GM12878 (cell line): Measurements from ENCODE around the gene UROC1. TPM values are rescaled to one million over a fixed set of nuclear protein-coding genes. Genes with fewer than 3 reads are reported as not detected.

ENCODE experiments used
- ATAC-seq: fragments of 200-7000 bp; cut with Tn5 transposase; 3 replicates; pipeline ENCODE4 v1.9.1; 2020; ENCODE audit warnings: mild to moderate bottlenecking, moderate library complexity
- BruUV-seq: library from RNA; stranded (reverse); fragments of 400-500 nt; replicated peaks from 2 replicates; lab custom pipeline; 2021; lab: Mats Ljungman, UMichigan
- CTCF ChIA-PET: fragments of 300-600 bp; sonication (Branson Sonifier 250); formaldehyde crosslinking; extraction: SDS; loops from one replicate; lab custom pipeline; 2021; ENCODE audit warnings: inconsistent platforms; lab: Yijun Ruan, JAX
- POLR2A ChIA-PET: fragments of 350-600 bp; formaldehyde crosslinking; extraction: SDS; loops from one replicate; lab custom pipeline; 2021; ENCODE audit warnings: inconsistent platforms; lab: Charles Lee
- RAD21 ChIA-PET: fragments of 300-600 bp; sonication (Branson Sonifier 250); formaldehyde crosslinking; loops from one replicate; lab custom pipeline; 2023; ENCODE audit warnings: antibody characterized with exemption; ENCODE audit not compliant: unreplicated experiment; lab: Charles Lee
- SMC1A ChIA-PET: fragments of 300-600 bp; sonication (Branson Sonifier 250); formaldehyde crosslinking; loops from one replicate; lab custom pipeline; 2023; ENCODE audit not compliant: unreplicated experiment, uncharacterized antibody; lab: Charles Lee
- DNase-seq: peaks from one replicate; pipeline ENCODE4 v3.0.0-alpha.2; 2011; ENCODE audit warnings: low read depth, low spot score
- FAIRE-seq: peaks from 3 replicates; lab custom pipeline; 2011; peaks lifted over from hg19 to GRCh38; lab: Jason Lieb, UNC
- H2AFZ ChIP-seq: 2 replicates; pipeline ENCODE4 v1.6.0; 2011; ENCODE audit warnings: low read depth, low read length, control low read depth; ENCODE audit not compliant: control insufficient read depth
- H3K27ac ChIP-seq: 2 replicates; pipeline ENCODE4 v1.5.1; 2011; ENCODE audit warnings: control low read depth; ENCODE audit not compliant: control insufficient read depth, insufficient read depth
- H3K27me3 ChIP-seq, 2 experiments: replicated peaks in 1 of 2; 2 replicates each; pipeline versions ENCODE4 v1.6.0 to v1.6.1; 2011; ENCODE audit warnings: low read length in 1 of 2; ENCODE audit not compliant: control insufficient read depth in 2 of 2, insufficient read depth in 2 of 2
- H3K36me3 ChIP-seq, 2 experiments: 2 replicates each; pipeline ENCODE4 v1.5.1; 2011; ENCODE audit warnings: low read length in 1 of 2; ENCODE audit not compliant: control insufficient read depth in 2 of 2, insufficient read depth in 2 of 2
- H3K4me1 ChIP-seq: 2 replicates; pipeline ENCODE4 v1.6.1; 2011; ENCODE audit warnings: mild to moderate bottlenecking, low read length, moderate library complexity, mixed read lengths; ENCODE audit not compliant: control insufficient read depth, insufficient read depth
- H3K4me2 ChIP-seq: 2 replicates; pipeline ENCODE4 v1.6.0; 2011; ENCODE audit warnings: control low read depth; ENCODE audit not compliant: control insufficient read depth, insufficient read depth
- H3K4me3 ChIP-seq: fragments of 200-600 bp; sonication (generic); 2 replicates; pipeline ENCODE4 v1.5.1; 2016
- H3K79me2 ChIP-seq: 2 replicates; pipeline ENCODE4 v1.6.0; 2011; ENCODE audit warnings: low read length; ENCODE audit not compliant: control insufficient read depth, insufficient read depth
- H3K9ac ChIP-seq: 2 replicates; pipeline ENCODE4 v1.8.0; 2011; ENCODE audit warnings: low read length, control low read depth, mixed read lengths; ENCODE audit not compliant: control insufficient read depth, insufficient read depth
- H3K9me3 ChIP-seq: replicated peaks from 3 replicates; pipeline ENCODE4 v1.5.1; 2011; ENCODE audit warnings: mild to moderate bottlenecking, low read length; ENCODE audit not compliant: control insufficient read depth, insufficient read depth
- H4K20me1 ChIP-seq: 2 replicates; pipeline ENCODE4 v1.6.0; 2011; ENCODE audit not compliant: control insufficient read depth, insufficient read depth
- BHLHE40 ChIP-seq, 2 experiments: fragments of 450-650 bp in 1 of 2; IDR thresholded peaks; 2 replicates each; pipeline ENCODE4 v1.6.1; 2011 to 2017; ENCODE audit warnings: low read depth in 2 of 2, borderline replicate concordance in 1 of 2, improper control_type of control experiment in 1 of 2, low read length in 1 of 2, mild to moderate bottlenecking in 1 of 2
- ESRRA ChIP-seq: IDR thresholded peaks from 2 replicates; pipeline ENCODE4 v1.6.1; 2012; ENCODE audit warnings: mild to moderate bottlenecking, low read length, improper control_type of control experiment
- NR2C1 ChIP-seq: fragments of 450-650 bp; IDR thresholded peaks from 2 replicates; pipeline ENCODE4 v1.6.1; 2017; ENCODE audit warnings: antibody characterized with exemption, mild to moderate bottlenecking, moderate library complexity
- PAX8 ChIP-seq: fragments of 450-650 bp; IDR thresholded peaks from 2 replicates; pipeline ENCODE4 v1.6.1; 2017; ENCODE audit warnings: mild to moderate bottlenecking, moderate library complexity
- ZNF274 ChIP-seq: IDR thresholded peaks from one replicate; pipeline ENCODE4 v1.8.0; 2011; ENCODE audit not compliant: insufficient read length, insufficient read depth
- ZZZ3 ChIP-seq: IDR thresholded peaks from 2 replicates; pipeline ENCODE4 v1.6.1; 2011; ENCODE audit warnings: low read depth; ENCODE audit not compliant: control insufficient read depth, insufficient read length
- WGBS: methylation state at CpG from one replicate; pipeline ENCODE4 v1.1.6; 2016; ENCODE audit warnings: low lambda C conversion rate; ENCODE audit not compliant: insufficient replicate concordance, insufficient coverage; ENCODE audit errors: missing lambda C conversion rate; 5-methylcytosine and 5-hydroxymethylcytosine counted together
- in situ Hi-C: fragments of 300-500 bp; cut with MboI; formaldehyde crosslinking; loops from 9 replicates; pipeline ENCODE4 v1.14.3; 2018; ENCODE audit warnings: mixed read lengths
- intact Hi-C: fragments of 100-400 bp; cut with micrococcal nuclease; formaldehyde crosslinking; loops from one replicate; pipeline ENCODE4 v1.14.2; 2022; ENCODE audit not compliant: unreplicated experiment
- polyA plus RNA-seq, 11 experiments: library from polyadenylated mRNA; depleted of rRNA in 4 of 11; unstranded in 6 of 11; stranded (reverse) in 5 of 11; fragments of >200 nt; fragmentation: Nextera tagmentation in 4 of 11; fragmentation: Illumina TruSeq in 1 of 11; extraction: Ambion mirVana in 4 of 11; extraction: Trizol in 1 of 11; gene quantifications; 1 replicate in 1 of 11; 2 replicates in 10 of 11; pipeline versions ENCODE4 v1.2.1 to v1.2.3, GENCODE V29; 2011 to 2016; ENCODE audit warnings: inconsistent platforms in 2 of 11, missing spikeins in 2 of 11, low read depth in 1 of 11
- total RNA-seq, 4 experiments: library from RNA; depleted of rRNA in 3 of 4; stranded (reverse); fragments of >200 nt in 3 of 4; fragmentation: Illumina TruSeq in 1 of 4; extraction: Trizol in 1 of 4; gene quantifications; 2 replicates each; pipeline versions ENCODE4 v1.2.1 to v1.2.3, GENCODE V29; 2013 to 2021
- TF ChIP-seq, protein P1 (sequence below): fragments of 450-650 bp; IDR thresholded peaks from 2 replicates; pipeline ENCODE4 v1.6.1; 2014; ENCODE audit warnings: mild to moderate bottlenecking

UROC1 gene
- total and polyA plus RNA-seq, 10 of the 15 experiments (the other 5 are each of a cell fraction or from before 2014, with no cell fraction given): 0.04 TPM; not detected in 9

- no peak for TF ChIP-seq ZZZ3
Measured at GRCh38 chr3:126499401-126499800, 18.2 kb downstream of the UROC1 start (continued).

- ATAC-seq (no peak), FAIRE-seq (no peak), DNase-seq (no peak)
- Histone ChIP-seq H3K4me1 (no peaks in the 10 kb centered on the region), H3K9ac (no peak overlapping the region), H3K4me2 (no peak overlapping the region), H4K20me1 (no peaks in the 10 kb centered on the region), H3K4me3 (no peak overlapping the region), H3K9me3 (no peaks in the 10 kb centered on the region), H3K27me3 (no peaks in the 10 kb centered on the region), H2AFZ (no peak overlapping the region), H3K79me2 (no peaks in the 10 kb centered on the region), H3K36me3 (no peaks in the 10 kb centered on the region), H3K27ac (no peak overlapping the region)
- intact Hi-C loops: no loop called here
- BruUV-seq: no TSS peak
- ChIA-PET RAD21 (no interaction called here), CTCF (no interaction called here), SMC1A (no interaction called here), POLR2A (no interaction called here)
- WGBS: 38% methylated on average over 10 of the region's 10 CpGs
- in situ Hi-C loops: no loop called here
- TF ChIP-seq PAX8: no peak
- no peak for TF ChIP-seq NR2C1
- TF ChIP-seq, protein P1, sequence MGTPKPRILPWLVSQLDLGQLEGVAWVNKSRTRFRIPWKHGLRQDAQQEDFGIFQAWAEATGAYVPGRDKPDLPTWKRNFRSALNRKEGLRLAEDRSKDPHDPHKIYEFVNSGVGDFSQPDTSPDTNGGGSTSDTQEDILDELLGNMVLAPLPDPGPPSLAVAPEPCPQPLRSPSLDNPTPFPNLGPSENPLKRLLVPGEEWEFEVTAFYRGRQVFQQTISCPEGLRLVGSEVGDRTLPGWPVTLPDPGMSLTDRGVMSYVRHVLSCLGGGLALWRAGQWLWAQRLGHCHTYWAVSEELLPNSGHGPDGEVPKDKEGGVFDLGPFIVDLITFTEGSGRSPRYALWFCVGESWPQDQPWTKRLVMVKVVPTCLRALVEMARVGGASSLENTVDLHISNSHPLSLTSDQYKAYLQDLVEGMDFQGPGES: no peak
- TF ChIP-seq ESRRA: no peak
- no peak for TF ChIP-seq BHLHE40 (IDR thresholded peaks at IDR 0.05; ENCODE audit: borderline replicate concordance in 1 of 2, low read depth in 2 of 2, low read length in 1 of 2)
- TF ChIP-seq ZNF274: no peak
Measured at GRCh38 chr3:126498929-126499328, 18.6 kb downstream of the UROC1 start.
